WTC11 (cell line): Measurements from ENCODE around the gene PKMYT1. TPM values are rescaled to one million over a fixed set of nuclear protein-coding genes. Genes with fewer than 3 reads are reported as not detected.

Experiments used
- ATAC-seq: fragments of 200-7000 bp; cut with Tn5 transposase; 2 replicates; pipeline ENCODE4 v1.10.0; 2021; ENCODE audit warnings: mild to moderate bottlenecking, moderate library complexity
- CTCF ChIA-PET: fragments of 300-600 bp; sonication (Branson Sonifier 250); formaldehyde crosslinking; loops from one replicate; lab custom pipeline; 2021; ENCODE audit warnings: antibody characterized with exemption; lab: Charles Lee
- POLR2A ChIA-PET: fragments of 350-600 bp; sonication (Branson Sonifier 250); formaldehyde crosslinking; loops from one replicate; lab custom pipeline; 2021; ENCODE audit warnings: antibody characterized with exemption; lab: Charles Lee
- DNase-seq: peaks from one replicate; pipeline ENCODE4 v3.0.0; 2021; ENCODE audit warnings: low spot score
- H3K27ac Mint-ChIP-seq: 2 replicates; pipeline ENCODE4 v1.8.0; 2021; ENCODE audit warnings: mixed read lengths
- H3K27me3 Mint-ChIP-seq: 2 replicates; pipeline ENCODE4 v1.8.0; 2021; ENCODE audit warnings: low read depth, mild to moderate bottlenecking, moderate library complexity, mixed read lengths
- H3K36me3 Mint-ChIP-seq: 2 replicates; pipeline ENCODE4 v1.8.0; 2021; ENCODE audit warnings: mixed read lengths
- H3K4me1 Mint-ChIP-seq: 2 replicates; pipeline ENCODE4 v1.8.0; 2022; ENCODE audit warnings: mixed read lengths
- H3K4me3 Mint-ChIP-seq: 2 replicates; pipeline ENCODE4 v1.8.0; 2021; ENCODE audit warnings: mild to moderate bottlenecking, moderate library complexity, mixed read lengths
- H3K9me3 Mint-ChIP-seq: 2 replicates; pipeline ENCODE4 v1.8.0; 2021; ENCODE audit warnings: mixed read lengths
- AR ChIP-seq: fragments of 250-450 bp; sonication (Bioruptor Pico); IDR thresholded peaks from 2 replicates; pipeline ENCODE4 v1.9.0; 2021; ENCODE audit warnings: mild to moderate bottlenecking
- ATF1 ChIP-seq: sonication (generic); formaldehyde crosslinking; IDR thresholded peaks from 2 replicates; pipeline ENCODE4 v1.8.1; 2023; ENCODE audit warnings: mild to moderate bottlenecking, moderate library complexity, missing genetic modification reagents
- CREB1 ChIP-seq: sonication (generic); formaldehyde crosslinking; IDR thresholded peaks from 2 replicates; pipeline ENCODE4 v1.8.0; 2023; ENCODE audit warnings: mild to moderate bottlenecking, missing genetic modification reagents
- ESRRA ChIP-seq: sonication (generic); formaldehyde crosslinking; IDR thresholded peaks from 2 replicates; pipeline ENCODE4 v1.8.1; 2022; ENCODE audit warnings: mild to moderate bottlenecking, missing genetic modification reagents, borderline replicate concordance
- ETV6 ChIP-seq: sonication (generic); formaldehyde crosslinking; IDR thresholded peaks from 2 replicates; pipeline ENCODE4 v1.8.1; 2022; ENCODE audit warnings: mild to moderate bottlenecking, missing genetic modification reagents
- FOXJ3 ChIP-seq: sonication (generic); formaldehyde crosslinking; IDR thresholded peaks from 2 replicates; pipeline ENCODE4 v1.9.0; 2021; ENCODE audit warnings: missing genetic modification reagents, mild to moderate bottlenecking, borderline replicate concordance
- FOXP1 ChIP-seq: sonication (generic); formaldehyde crosslinking; IDR thresholded peaks from 2 replicates; pipeline ENCODE4 v1.8.0; 2022; ENCODE audit warnings: missing genetic modification reagents, mild to moderate bottlenecking, moderate library complexity, borderline replicate concordance
- FOXP4 ChIP-seq: sonication (generic); formaldehyde crosslinking; IDR thresholded peaks from 2 replicates; pipeline ENCODE4 v1.8.0; 2022; ENCODE audit warnings: mild to moderate bottlenecking, missing genetic modification reagents
- MYBL2 ChIP-seq: sonication (generic); formaldehyde crosslinking; IDR thresholded peaks from 2 replicates; pipeline ENCODE4 v1.8.1; 2023; ENCODE audit warnings: mild to moderate bottlenecking, moderate library complexity, missing genetic modification reagents
- NFE2L1 ChIP-seq: sonication (generic); formaldehyde crosslinking; IDR thresholded peaks from 2 replicates; pipeline ENCODE4 v1.8.1; 2023; ENCODE audit warnings: missing genetic modification reagents
- NR1H2 ChIP-seq: sonication (generic); formaldehyde crosslinking; IDR thresholded peaks from 2 replicates; pipeline ENCODE4 v1.9.0; 2021; ENCODE audit warnings: mild to moderate bottlenecking, moderate library complexity, missing genetic modification reagents
- SMAD3 ChIP-seq: sonication (generic); formaldehyde crosslinking; IDR thresholded peaks from 2 replicates; pipeline ENCODE4 v1.8.0; 2022; ENCODE audit warnings: missing genetic modification reagents, mild to moderate bottlenecking, borderline replicate concordance
- SOX15 ChIP-seq: fragments of 250-450 bp; sonication (Bioruptor Pico); IDR thresholded peaks from 2 replicates; pipeline ENCODE4 v1.9.0; 2021; ENCODE audit warnings: mild to moderate bottlenecking
- ZNF138 ChIP-seq: sonication (generic); formaldehyde crosslinking; conservative IDR thresholded peaks from 2 replicates; pipeline ENCODE4 v1.8.1; 2022; ENCODE audit warnings: mild to moderate bottlenecking, moderate library complexity, missing genetic modification reagents
- ZNF219 ChIP-seq: sonication (generic); formaldehyde crosslinking; IDR thresholded peaks from 2 replicates; pipeline ENCODE4 v1.8.0; 2023; ENCODE audit warnings: missing genetic modification reagents, mild to moderate bottlenecking, borderline replicate concordance
- ZNF263 ChIP-seq: sonication (generic); formaldehyde crosslinking; IDR thresholded peaks from 2 replicates; pipeline ENCODE4 v1.8.1; 2022; ENCODE audit warnings: low read depth, mild to moderate bottlenecking, moderate library complexity, missing genetic modification reagents
- ZNF423 ChIP-seq: fragments of 250-450 bp; sonication (Bioruptor Pico); IDR thresholded peaks from 2 replicates; pipeline ENCODE4 v2.1.2; 2022; ENCODE audit warnings: mild to moderate bottlenecking, moderate library complexity
- ZNF671 ChIP-seq: fragments of 250-450 bp; sonication (Bioruptor Pico); IDR thresholded peaks from 2 replicates; pipeline ENCODE4 v1.8.0; 2021; ENCODE audit warnings: mild to moderate bottlenecking
- total RNA-seq: library from RNA; stranded (reverse); gene quantifications from 3 replicates; pipeline ENCODE4 v1.2.3, GENCODE V29; 2021
- TF ChIP-seq, protein P1 (sequence below): fragments of 250-450 bp; sonication (Bioruptor Pico); conservative IDR thresholded peaks from 2 replicates; pipeline ENCODE4 v1.9.0; 2021; ENCODE audit warnings: mild to moderate bottlenecking
- TF ChIP-seq, protein P2 (sequence below): sonication (generic); formaldehyde crosslinking; IDR thresholded peaks from 2 replicates; pipeline ENCODE4 v1.8.1; 2022; ENCODE audit warnings: mild to moderate bottlenecking, moderate library complexity, missing genetic modification reagents
- TF ChIP-seq, protein P3 (sequence below): fragments of 250-450 bp; sonication (Bioruptor Pico); IDR thresholded peaks from 2 replicates; pipeline ENCODE4 v1.9.0; 2021; ENCODE audit warnings: mild to moderate bottlenecking
- TF ChIP-seq, protein P4 (sequence below): sonication (generic); formaldehyde crosslinking; conservative IDR thresholded peaks from 2 replicates; pipeline ENCODE4 v1.8.1; 2023; ENCODE audit warnings: mild to moderate bottlenecking, low read depth, missing genetic modification reagents, moderate library complexity
- TF ChIP-seq, protein P5 (sequence below): sonication (generic); formaldehyde crosslinking; IDR thresholded peaks from 2 replicates; pipeline ENCODE4 v1.8.1; 2022; ENCODE audit warnings: low read depth, mild to moderate bottlenecking, moderate library complexity, missing genetic modification reagents, borderline replicate concordance

The PKMYT1 gene
- total RNA-seq, 1 experiment from 2014 or later, result 120 TPM

DNA sequence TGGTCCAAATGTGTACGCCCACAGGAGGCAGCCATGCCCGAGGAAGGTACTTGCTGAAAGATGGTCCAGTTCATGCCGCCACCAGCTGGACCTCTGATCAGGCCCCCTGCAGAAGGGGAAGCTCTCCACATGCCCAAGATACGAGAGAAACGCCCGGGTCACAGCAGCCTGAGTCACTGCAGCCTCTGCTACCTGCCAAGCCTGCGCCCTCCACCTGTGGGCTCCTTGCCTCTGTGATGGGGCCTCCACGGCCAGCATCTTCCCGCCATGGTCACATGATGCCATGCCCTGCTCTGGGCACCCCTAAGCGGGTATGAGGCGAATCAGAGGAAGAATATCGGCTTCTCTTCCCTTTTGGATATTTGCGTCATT, 29.9 kb downstream of the PKMYT1 start:
- peaks cover 10% of the 10 kb centered on the region for H3K4me1 Mint-ChIP-seq
- H3K27ac Mint-ChIP-seq, result no peak overlapping the region
- H3K9me3 Mint-ChIP-seq, result peaks cover 7% of the 10 kb centered on the region
- no peak for TF ChIP-seq ETV6 (CRISPR knock-in tag)
- TF ChIP-seq NFE2L1 (CRISPR knock-in tag), result no peak
- no peak for TF ChIP-seq FOXP1 (CRISPR knock-in tag)
- no peak for TF ChIP-seq ZNF263 (CRISPR knock-in tag)
- no peak for TF ChIP-seq SOX15 (CRISPR knock-in tag)
- no peak for TF ChIP-seq ATF1 (CRISPR knock-in tag)
- TF ChIP-seq NR1H2 (CRISPR knock-in tag), result no peak
- TF ChIP-seq FOXP4, result no peak
- TF ChIP-seq, protein P1, sequence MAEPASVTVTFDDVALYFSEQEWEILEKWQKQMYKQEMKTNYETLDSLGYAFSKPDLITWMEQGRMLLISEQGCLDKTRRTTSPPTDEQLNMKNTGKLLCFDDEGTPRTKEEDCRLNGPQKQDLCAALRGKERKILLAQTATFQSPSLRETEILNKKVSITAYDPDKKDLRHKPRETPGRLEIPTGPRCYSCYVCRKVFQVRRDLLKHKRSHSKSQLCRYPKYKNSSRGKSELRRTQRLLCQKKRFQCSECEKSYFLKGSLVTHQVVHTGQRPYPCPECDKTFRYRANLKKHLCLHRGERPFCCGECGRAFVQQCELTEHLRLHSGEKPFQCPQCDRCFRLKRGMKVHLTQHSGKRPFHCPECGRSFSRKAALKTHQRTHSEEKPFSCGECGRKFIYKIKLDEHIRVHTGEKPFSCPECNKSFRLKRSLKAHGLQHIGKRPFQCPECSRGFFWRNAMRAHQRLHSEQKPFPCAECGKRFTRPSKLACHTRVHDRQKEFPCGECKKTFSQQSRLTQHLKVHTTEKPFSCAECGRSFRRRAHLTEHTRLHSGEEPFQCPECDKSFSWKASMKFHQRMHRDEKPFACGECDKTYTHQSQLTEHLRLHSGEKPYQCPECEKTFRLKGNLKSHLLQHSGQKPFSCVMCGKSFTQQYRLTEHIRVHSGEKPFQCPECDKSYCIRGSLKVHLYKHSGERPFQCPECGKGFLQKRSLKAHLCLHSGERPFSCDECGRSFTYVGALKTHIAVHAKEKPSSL (CRISPR knock-in tag), result no peak
- TF ChIP-seq ZNF219 (CRISPR knock-in tag), result no peak
- no peak for TF ChIP-seq AR (CRISPR knock-in tag)
- TF ChIP-seq, protein P2, sequence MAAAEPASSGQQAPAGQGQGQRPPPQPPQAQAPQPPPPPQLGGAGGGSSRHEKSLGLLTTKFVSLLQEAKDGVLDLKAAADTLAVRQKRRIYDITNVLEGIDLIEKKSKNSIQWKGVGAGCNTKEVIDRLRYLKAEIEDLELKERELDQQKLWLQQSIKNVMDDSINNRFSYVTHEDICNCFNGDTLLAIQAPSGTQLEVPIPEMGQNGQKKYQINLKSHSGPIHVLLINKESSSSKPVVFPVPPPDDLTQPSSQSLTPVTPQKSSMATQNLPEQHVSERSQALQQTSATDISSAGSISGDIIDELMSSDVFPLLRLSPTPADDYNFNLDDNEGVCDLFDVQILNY (CRISPR knock-in tag), result no peak
- no peak for TF ChIP-seq ZNF671 (CRISPR knock-in tag)
- TF ChIP-seq ZNF138 (CRISPR knock-in tag), result no peak
- TF ChIP-seq, protein P3, sequence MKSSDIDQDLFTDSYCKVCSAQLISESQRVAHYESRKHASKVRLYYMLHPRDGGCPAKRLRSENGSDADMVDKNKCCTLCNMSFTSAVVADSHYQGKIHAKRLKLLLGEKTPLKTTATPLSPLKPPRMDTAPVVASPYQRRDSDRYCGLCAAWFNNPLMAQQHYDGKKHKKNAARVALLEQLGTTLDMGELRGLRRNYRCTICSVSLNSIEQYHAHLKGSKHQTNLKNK (CRISPR knock-in tag), result no peak
- H3K27me3 Mint-ChIP-seq, result no peaks in the 10 kb centered on the region; the same call in 1 of the 2 replicates
- H3K4me3 Mint-ChIP-seq, result no peak overlapping the region
- ChIA-PET CTCF (interaction anchor here (0.6 to 1.6 kb wide), 5 partner anchors 13 to 294 kb away, joined by 3 to 12 read pairs (median 3); partner anchors contain the start of genes CLDN6 and KREMEN2), POLR2A (no interaction called here)
- ATAC-seq (no peak), DNase-seq (no peak)
- peaks cover 7% of the 10 kb centered on the region; the same call in 1 of the 2 replicates for H3K36me3 Mint-ChIP-seq

DNA sequence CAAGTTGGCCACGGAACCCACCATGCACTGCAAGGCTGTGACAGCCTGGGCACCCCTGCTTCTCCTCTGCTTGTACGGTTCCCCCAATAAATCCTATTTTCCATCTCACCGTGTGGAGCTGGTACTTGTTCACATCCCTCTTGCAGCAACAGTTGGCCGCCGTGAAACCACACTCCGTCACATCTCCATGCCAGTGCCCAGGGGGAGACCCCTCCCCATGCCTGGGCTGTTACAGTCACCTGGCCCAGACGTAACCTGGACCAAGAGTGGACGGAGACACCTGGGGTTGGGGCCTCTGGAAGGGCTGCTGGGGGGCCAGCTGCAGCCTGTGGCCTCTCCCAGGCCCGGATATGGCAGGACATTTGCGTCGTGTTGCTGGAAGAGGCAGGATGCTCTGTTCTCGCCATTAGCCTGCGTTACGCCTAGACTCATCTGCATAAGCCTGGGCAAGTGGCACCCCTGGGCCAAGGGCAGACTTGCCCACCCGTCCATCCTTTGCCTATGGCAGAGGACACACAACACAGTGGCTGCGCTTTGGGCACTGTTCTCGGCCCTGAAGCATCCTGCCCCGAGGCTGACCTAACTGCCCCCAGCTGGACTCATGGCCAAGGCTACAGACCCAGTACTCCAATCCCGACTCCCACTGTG, 30.4 kb downstream of the PKMYT1 start:
- no peak overlapping the region for H3K27ac Mint-ChIP-seq
- peaks cover 7% of the 10 kb centered on the region for H3K9me3 Mint-ChIP-seq
- DNase-seq, result no peak
- peaks cover 7% of the 10 kb centered on the region for H3K4me1 Mint-ChIP-seq
- H3K4me3 Mint-ChIP-seq, result no peak overlapping the region
- CTCF ChIA-PET, result interaction anchor here (0.6 to 1.6 kb wide), 5 partner anchors 13 to 294 kb away, joined by 3 to 12 read pairs (median 3); partner anchors contain the start of genes CLDN6 and KREMEN2
- ATAC-seq, result no peak
- POLR2A ChIA-PET, result no interaction called here
- no peaks in the 10 kb centered on the region; the same call in 1 of the 2 replicates for H3K27me3 Mint-ChIP-seq
- H3K36me3 Mint-ChIP-seq, result peaks cover 7% of the 10 kb centered on the region; the same call in 1 of the 2 replicates
- TF ChIP-seq, protein P4, sequence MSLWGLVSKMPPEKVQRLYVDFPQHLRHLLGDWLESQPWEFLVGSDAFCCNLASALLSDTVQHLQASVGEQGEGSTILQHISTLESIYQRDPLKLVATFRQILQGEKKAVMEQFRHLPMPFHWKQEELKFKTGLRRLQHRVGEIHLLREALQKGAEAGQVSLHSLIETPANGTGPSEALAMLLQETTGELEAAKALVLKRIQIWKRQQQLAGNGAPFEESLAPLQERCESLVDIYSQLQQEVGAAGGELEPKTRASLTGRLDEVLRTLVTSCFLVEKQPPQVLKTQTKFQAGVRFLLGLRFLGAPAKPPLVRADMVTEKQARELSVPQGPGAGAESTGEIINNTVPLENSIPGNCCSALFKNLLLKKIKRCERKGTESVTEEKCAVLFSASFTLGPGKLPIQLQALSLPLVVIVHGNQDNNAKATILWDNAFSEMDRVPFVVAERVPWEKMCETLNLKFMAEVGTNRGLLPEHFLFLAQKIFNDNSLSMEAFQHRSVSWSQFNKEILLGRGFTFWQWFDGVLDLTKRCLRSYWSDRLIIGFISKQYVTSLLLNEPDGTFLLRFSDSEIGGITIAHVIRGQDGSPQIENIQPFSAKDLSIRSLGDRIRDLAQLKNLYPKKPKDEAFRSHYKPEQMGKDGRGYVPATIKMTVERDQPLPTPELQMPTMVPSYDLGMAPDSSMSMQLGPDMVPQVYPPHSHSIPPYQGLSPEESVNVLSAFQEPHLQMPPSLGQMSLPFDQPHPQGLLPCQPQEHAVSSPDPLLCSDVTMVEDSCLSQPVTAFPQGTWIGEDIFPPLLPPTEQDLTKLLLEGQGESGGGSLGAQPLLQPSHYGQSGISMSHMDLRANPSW (CRISPR knock-in tag), result no peak
- TF ChIP-seq ZNF423 (CRISPR knock-in tag) (no peak), MYBL2 (CRISPR knock-in tag) (no peak), CREB1 (CRISPR knock-in tag) (no peak), ESRRA (no peak), FOXJ3 (CRISPR knock-in tag) (no peak), SMAD3 (CRISPR knock-in tag) (no peak), ATF1 (CRISPR knock-in tag) (no peak)
- TF ChIP-seq, protein P5, sequence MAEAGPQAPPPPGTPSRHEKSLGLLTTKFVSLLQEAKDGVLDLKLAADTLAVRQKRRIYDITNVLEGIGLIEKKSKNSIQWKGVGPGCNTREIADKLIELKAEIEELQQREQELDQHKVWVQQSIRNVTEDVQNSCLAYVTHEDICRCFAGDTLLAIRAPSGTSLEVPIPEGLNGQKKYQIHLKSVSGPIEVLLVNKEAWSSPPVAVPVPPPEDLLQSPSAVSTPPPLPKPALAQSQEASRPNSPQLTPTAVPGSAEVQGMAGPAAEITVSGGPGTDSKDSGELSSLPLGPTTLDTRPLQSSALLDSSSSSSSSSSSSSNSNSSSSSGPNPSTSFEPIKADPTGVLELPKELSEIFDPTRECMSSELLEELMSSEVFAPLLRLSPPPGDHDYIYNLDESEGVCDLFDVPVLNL, result no peak
